Loucy (cell line): Measurements from ENCODE around the gene SYNE2.

ENCODE experiments used
- H2AFZ ChIP-seq: fragments of 200-600 bp; sonication (generic); 2 replicates; pipeline ENCODE4 v1.6.0; 2016; ENCODE audit warnings: antibody characterized with exemption, mild to moderate bottlenecking, low read length, moderate library complexity
- H3F3A ChIP-seq: fragments of 200-600 bp; 2 replicates; pipeline ENCODE4 v1.6.0; 2016; ENCODE audit warnings: antibody characterized with exemption, low read depth, mild to moderate bottlenecking
- H3K27me3 ChIP-seq: fragments of 200-600 bp; sonication (generic); 2 replicates; pipeline ENCODE4 v1.6.1; 2014; ENCODE audit warnings: low read length, mild to moderate bottlenecking; ENCODE audit not compliant: insufficient read depth, poor library complexity, severe bottlenecking
- H3K36me3 ChIP-seq: fragments of 200-600 bp; sonication (generic); 2 replicates; pipeline ENCODE4 v1.6.1; 2016; ENCODE audit warnings: low read length; ENCODE audit not compliant: insufficient read depth
- H3K4me1 ChIP-seq: fragments of 200-600 bp; sonication (generic); 2 replicates; pipeline ENCODE4 v1.5.1; 2014; ENCODE audit warnings: low read length, mild to moderate bottlenecking; ENCODE audit not compliant: insufficient read depth, poor library complexity, severe bottlenecking
- H3K4me2 ChIP-seq: fragments of 200-600 bp; sonication (generic); 2 replicates; pipeline ENCODE4 v1.6.0; 2014; ENCODE audit warnings: antibody characterized with exemption, low read length, low read depth, mild to moderate bottlenecking; ENCODE audit not compliant: poor library complexity, severe bottlenecking
- H3K4me3 ChIP-seq: fragments of 200-600 bp; sonication (generic); 2 replicates; pipeline ENCODE4 v1.5.1; 2014; ENCODE audit warnings: low read length, mild to moderate bottlenecking, mixed read lengths; ENCODE audit not compliant: poor library complexity, severe bottlenecking
- H3K79me2 ChIP-seq: fragments of 200-600 bp; sonication (generic); 2 replicates; pipeline ENCODE4 v1.6.1; 2014; ENCODE audit warnings: low read length; ENCODE audit not compliant: insufficient read depth
- H3K9ac ChIP-seq: fragments of 200-600 bp; sonication (generic); 2 replicates; pipeline ENCODE4 v1.6.0; 2014; ENCODE audit warnings: mild to moderate bottlenecking, low read depth, low read length, moderate library complexity; ENCODE audit not compliant: poor library complexity, severe bottlenecking
- H3K9me2 ChIP-seq: fragments of 200-600 bp; sonication (generic); replicated peaks from 2 replicates; pipeline ENCODE4 v1.6.1; 2016; ENCODE audit warnings: low read depth, low read length, mixed read lengths
- H3K9me3 ChIP-seq: fragments of 200-600 bp; sonication (generic); 2 replicates; pipeline ENCODE4 v1.6.1; 2014; ENCODE audit warnings: mild to moderate bottlenecking, antibody characterized with exemption, low read length, low read depth; ENCODE audit not compliant: insufficient read depth
- H4K20me1 ChIP-seq: fragments of 200-600 bp; sonication (generic); 2 replicates; pipeline ENCODE4 v1.6.0; 2014; ENCODE audit warnings: antibody characterized with exemption, low read length, mild to moderate bottlenecking; ENCODE audit not compliant: insufficient read depth, poor library complexity, severe bottlenecking
- CTCF ChIP-seq: fragments of 200-600 bp; sonication (generic); conservative IDR thresholded peaks from 2 replicates; pipeline ENCODE4 v1.5.1; 2014; ENCODE audit warnings: mild to moderate bottlenecking, antibody characterized with exemption, low read length
- EZH2phosphoT487 ChIP-seq: fragments of 200-600 bp; IDR thresholded peaks from 2 replicates; pipeline ENCODE4 v1.6.1; 2018; ENCODE audit warnings: antibody characterized with exemption, mild to moderate bottlenecking, moderate library complexity, borderline replicate concordance

The SYNE2 gene

GRCh38 chr14:64061706-64062105 lies 208.9 kb downstream of the SYNE2 start:
- no peak overlapping the region for H2AFZ ChIP-seq
- H3K4me2 ChIP-seq: no peak overlapping the region
- H3K4me1 ChIP-seq: no peaks in the 10 kb centered on the region
- no peaks in the 10 kb centered on the region; the same call in 1 of the 2 replicates for H3K36me3 ChIP-seq
- H3K4me3 ChIP-seq: no peak overlapping the region
- no peaks in the 10 kb centered on the region for H3K9me3 ChIP-seq
- H3K9ac ChIP-seq: no peak overlapping the region
- H3K79me2 ChIP-seq: no peaks in the 10 kb centered on the region
- no peaks in the 10 kb centered on the region for H3F3A ChIP-seq
- TF ChIP-seq CTCF (no peak), EZH2phosphoT487 (no peak)
- H3K27me3 ChIP-seq: no peaks in the 10 kb centered on the region
- H4K20me1 ChIP-seq: no peaks in the 10 kb centered on the region
- H3K9me2 ChIP-seq: no peaks in the 10 kb centered on the region

DNA sequence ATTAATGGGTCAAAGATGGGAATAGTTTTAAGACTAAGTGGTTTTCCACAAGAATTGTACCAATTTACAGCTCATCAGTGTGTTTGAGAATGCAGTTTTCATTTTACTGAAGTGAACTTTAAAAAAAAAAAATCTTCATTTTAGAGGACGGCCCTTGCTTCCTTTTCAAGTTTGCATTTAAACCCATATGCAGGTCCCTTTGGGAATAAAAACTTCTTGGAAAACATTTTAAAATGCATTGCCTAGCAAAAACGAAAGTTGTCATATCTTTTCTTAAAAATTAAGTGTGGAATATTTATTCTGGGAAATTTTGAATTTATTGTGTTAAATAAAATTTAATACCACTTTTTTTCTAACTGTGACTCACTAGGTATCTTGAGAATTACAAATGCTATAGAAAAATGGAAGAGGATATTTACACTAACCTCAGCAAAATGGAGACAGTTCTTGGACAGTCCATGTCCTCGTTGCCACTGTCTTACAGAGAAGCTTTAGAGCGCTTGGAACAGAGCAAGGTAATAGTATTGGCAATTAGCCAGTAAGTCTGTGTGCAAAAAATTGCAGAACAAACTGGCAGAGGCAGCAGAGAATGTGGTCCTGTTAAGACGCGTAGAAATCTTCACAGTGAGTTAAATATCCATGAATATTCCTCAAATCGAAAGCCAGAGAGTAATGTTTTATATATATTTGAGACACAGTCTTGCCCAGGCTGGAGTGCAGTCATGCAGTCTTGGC lies 209.7 kb downstream of the SYNE2 start:
- Histone ChIP-seq H3K9ac (no peak overlapping the region), H3K4me1 (no peaks in the 10 kb centered on the region), H3F3A (no peaks in the 10 kb centered on the region), H3K4me3 (no peak overlapping the region), H4K20me1 (no peaks in the 10 kb centered on the region), H3K27me3 (no peaks in the 10 kb centered on the region), H3K9me2 (no peaks in the 10 kb centered on the region), H2AFZ (no peak overlapping the region), H3K9me3 (no peaks in the 10 kb centered on the region), H3K79me2 (no peaks in the 10 kb centered on the region), H3K4me2 (no peak overlapping the region), H3K36me3 (no peaks in the 10 kb centered on the region; the same call in 1 of the 2 replicates)
- no peak for TF ChIP-seq EZH2phosphoT487
- no peak for TF ChIP-seq CTCF

- Histone ChIP-seq H3K79me2 (no peaks in the 10 kb centered on the region), H4K20me1 (no peaks in the 10 kb centered on the region), H3K9ac (no peak overlapping the region), H3K9me2 (no peaks in the 10 kb centered on the region), H3F3A (no peaks in the 10 kb centered on the region), H3K36me3 (no peaks in the 10 kb centered on the region; the same call in 1 of the 2 replicates), H3K4me2 (no peak overlapping the region), H2AFZ (no peak overlapping the region), H3K4me1 (peaks cover 3% of the 10 kb centered on the region), H3K27me3 (no peaks in the 10 kb centered on the region), H3K9me3 (no peaks in the 10 kb centered on the region), H3K4me3 (no peak overlapping the region)
- TF ChIP-seq EZH2phosphoT487: no peak
- no peak for TF ChIP-seq CTCF
Measured at GRCh38 chr14:64064447-64064846, 211.6 kb downstream of the SYNE2 start.
